BLaER1 (cell line): ENCODE measurements around the gene SYNPO2.
"Not testable (repeated sequence)": the region's sequence is repeated elsewhere in the genome, so short reads cannot be mapped to it uniquely, and the experiment has no call there.

Experiments
- H3K27ac ChIP-seq: shearing (Covaris generic); formaldehyde crosslinking; 2 replicates; pipeline ENCODE4 v1.8.1; 2022
- H3K27me3 ChIP-seq: shearing (Covaris generic); formaldehyde crosslinking; 2 replicates; pipeline ENCODE4 v1.8.1; 2022
- H3K36me3 ChIP-seq: shearing (Covaris generic); formaldehyde crosslinking; 2 replicates; pipeline ENCODE4 v1.8.1; 2022
- H3K4me1 ChIP-seq: shearing (Covaris generic); formaldehyde crosslinking; 2 replicates; pipeline ENCODE4 v1.8.1; 2022
- H3K4me2 ChIP-seq: shearing (Covaris generic); formaldehyde crosslinking; 2 replicates; pipeline ENCODE4 v1.8.1; 2022
- H3K4me3 ChIP-seq: shearing (Covaris generic); formaldehyde crosslinking; 2 replicates; pipeline ENCODE4 v1.8.1; 2022
- H3K9ac ChIP-seq: shearing (Covaris generic); formaldehyde crosslinking; 2 replicates; pipeline ENCODE4 v1.8.1; 2022
- H3K9me3 ChIP-seq: shearing (Covaris generic); formaldehyde crosslinking; 2 replicates; pipeline ENCODE4 v1.8.1; 2022
- H4K20me1 ChIP-seq: shearing (Covaris generic); formaldehyde crosslinking; 2 replicates; pipeline ENCODE4 v1.8.1; 2022
- Cebpa-rat ChIP-seq: shearing (Covaris generic); IDR thresholded peaks from 2 replicates; pipeline ENCODE4 v1.8.1; 2022

Gene SYNPO2

GRCh38 chr4:119010909-119011606 is 122.4 kb downstream of the SYNPO2 start:
- TF ChIP-seq Cebpa-rat = no peak
- H4K20me1 ChIP-seq = no peaks in the 10 kb centered on the region
- H3K4me2 ChIP-seq = no peak overlapping the region
- H3K4me1 ChIP-seq = no peaks in the 10 kb centered on the region
- H3K36me3 ChIP-seq = no peaks in the 10 kb centered on the region
- H3K27me3 ChIP-seq = no peaks in the 10 kb centered on the region
- no peak overlapping the region for H3K27ac ChIP-seq
- no peak overlapping the region for H3K9ac ChIP-seq
- no peaks in the 10 kb centered on the region for H3K9me3 ChIP-seq
- H3K4me3 ChIP-seq = no peak overlapping the region

GRCh38 chr4:119011607-119011988 is 122.9 kb downstream of the SYNPO2 start:
- H3K4me2 ChIP-seq = no peak overlapping the region
- no peaks in the 10 kb centered on the region for H4K20me1 ChIP-seq
- no peaks in the 10 kb centered on the region for H3K27me3 ChIP-seq
- H3K4me1 ChIP-seq = no peaks in the 10 kb centered on the region
- H3K9ac ChIP-seq = no peak overlapping the region
- H3K36me3 ChIP-seq = no peaks in the 10 kb centered on the region
- no peak overlapping the region for H3K27ac ChIP-seq
- H3K4me3 ChIP-seq = no peak overlapping the region
- H3K9me3 ChIP-seq = no peaks in the 10 kb centered on the region
- no peak for TF ChIP-seq Cebpa-rat

- H3K9ac ChIP-seq = no peak overlapping the region
- TF ChIP-seq Cebpa-rat = no peak
- H3K9me3 ChIP-seq = no peaks in the 10 kb centered on the region
- H3K27me3 ChIP-seq = no peaks in the 10 kb centered on the region
- H3K4me1 ChIP-seq = no peaks in the 10 kb centered on the region
- no peak overlapping the region for H3K27ac ChIP-seq
- H4K20me1 ChIP-seq = no peaks in the 10 kb centered on the region
- no peak overlapping the region for H3K4me3 ChIP-seq
- H3K4me2 ChIP-seq = no peak overlapping the region
- H3K36me3 ChIP-seq = no peaks in the 10 kb centered on the region
Observed at GRCh38 chr4:119014658-119015057, 126.0 kb downstream of the SYNPO2 start.

- H4K20me1 ChIP-seq = no peaks in the 10 kb centered on the region
- no peak for TF ChIP-seq Cebpa-rat
- H3K4me3 ChIP-seq = no peak overlapping the region
- H3K27ac ChIP-seq = no peak overlapping the region
- H3K9ac ChIP-seq = no peak overlapping the region
- no peaks in the 10 kb centered on the region for H3K36me3 ChIP-seq
- H3K4me1 ChIP-seq = no peaks in the 10 kb centered on the region
- H3K9me3 ChIP-seq = no peaks in the 10 kb centered on the region
- no peak overlapping the region for H3K4me2 ChIP-seq
- no peaks in the 10 kb centered on the region for H3K27me3 ChIP-seq
Observed at GRCh38 chr4:119016636-119017035, 128.0 kb downstream of the SYNPO2 start.

GRCh38 chr4:119017636-119018035 is 129.0 kb downstream of the SYNPO2 start:
- Histone ChIP-seq H3K9ac (no peak overlapping the region), H3K36me3 (no peaks in the 10 kb centered on the region), H3K4me2 (no peak overlapping the region), H4K20me1 (no peaks in the 10 kb centered on the region), H3K9me3 (no peaks in the 10 kb centered on the region), H3K4me1 (no peaks in the 10 kb centered on the region), H3K27ac (no peak overlapping the region), H3K27me3 (no peaks in the 10 kb centered on the region), H3K4me3 (no peak overlapping the region)
- no peak for TF ChIP-seq Cebpa-rat

GRCh38 chr4:119020158-119020557 is 131.5 kb downstream of the SYNPO2 start:
- no peak for TF ChIP-seq Cebpa-rat
- Histone ChIP-seq H4K20me1 (no peaks in the 10 kb centered on the region), H3K27ac (no peak overlapping the region), H3K27me3 (no peaks in the 10 kb centered on the region), H3K4me1 (no peaks in the 10 kb centered on the region), H3K9ac (no peak overlapping the region), H3K4me3 (no peak overlapping the region), H3K4me2 (no peak overlapping the region), H3K36me3 (no peaks in the 10 kb centered on the region), H3K9me3 (no peaks in the 10 kb centered on the region)

GRCh38 chr4:119022520-119022919 is 133.9 kb downstream of the SYNPO2 start:
- not testable (repeated sequence) for H4K20me1 ChIP-seq

GRCh38 chr4:119024102-119024501 is 135.4 kb downstream of the SYNPO2 start:
- H3K27ac ChIP-seq = no peak overlapping the region
- no peaks in the 10 kb centered on the region for H4K20me1 ChIP-seq
- no peaks in the 10 kb centered on the region for H3K4me1 ChIP-seq
- H3K27me3 ChIP-seq = no peaks in the 10 kb centered on the region
- no peak overlapping the region for H3K9ac ChIP-seq
- H3K36me3 ChIP-seq = no peaks in the 10 kb centered on the region
- no peak for TF ChIP-seq Cebpa-rat
- no peak overlapping the region for H3K4me3 ChIP-seq
- no peak overlapping the region for H3K4me2 ChIP-seq
- no peaks in the 10 kb centered on the region for H3K9me3 ChIP-seq

More at GRCh38 chr4:119022520-119022919, 133.9 kb downstream of the SYNPO2 start:
- H3K4me2 ChIP-seq, H3K9ac ChIP-seq, H3K27me3 ChIP-seq, H3K36me3 ChIP-seq, H3K4me3 ChIP-seq, H3K4me1 ChIP-seq, H3K27ac ChIP-seq, H3K9me3 ChIP-seq: not testable (repeated sequence)

GRCh38 chr4:119025420-119025819 is 136.8 kb downstream of the SYNPO2 start:
- Histone ChIP-seq H3K27me3 (no peaks in the 10 kb centered on the region), H3K9ac (no peak overlapping the region), H3K9me3 (no peaks in the 10 kb centered on the region), H4K20me1 (no peaks in the 10 kb centered on the region), H3K4me1 (no peaks in the 10 kb centered on the region), H3K36me3 (no peaks in the 10 kb centered on the region), H3K27ac (no peak overlapping the region), H3K4me3 (no peak overlapping the region), H3K4me2 (no peak overlapping the region)
- no peak for TF ChIP-seq Cebpa-rat

GRCh38 chr4:119025916-119026661 is 137.4 kb downstream of the SYNPO2 start:
- H3K4me2 ChIP-seq = no peak overlapping the region
- no peak overlapping the region for H3K4me3 ChIP-seq
- H4K20me1 ChIP-seq = no peaks in the 10 kb centered on the region
- no peaks in the 10 kb centered on the region for H3K9me3 ChIP-seq
- no peak overlapping the region for H3K27ac ChIP-seq
- no peaks in the 10 kb centered on the region for H3K36me3 ChIP-seq
- no peaks in the 10 kb centered on the region for H3K27me3 ChIP-seq
- H3K4me1 ChIP-seq = no peaks in the 10 kb centered on the region
- no peak for TF ChIP-seq Cebpa-rat
- H3K9ac ChIP-seq = no peak overlapping the region
